BE2C (cell line): ENCODE data around the gene IGFLR1.
"Not testable (repeated sequence)": the region's sequence is repeated elsewhere in the genome, so short reads cannot be mapped to it uniquely, and the experiment has no call there.

Source experiments
- DNase-seq: peaks from one replicate; pipeline ENCODE4 v3.0.0-alpha.2; 2020
- H3K27me3 ChIP-seq: fragments of 250-450 bp; sonication (Bioruptor Pico); 2 replicates; pipeline ENCODE4 v1.5.1; 2020; ENCODE audit warnings: mild to moderate bottlenecking
- H3K36me3 ChIP-seq: fragments of 250-450 bp; sonication (Bioruptor Pico); 2 replicates; pipeline ENCODE4 v1.5.1; 2020; ENCODE audit warnings: mild to moderate bottlenecking
- H3K4me1 ChIP-seq: fragments of 250-450 bp; sonication (Bioruptor Pico); 2 replicates; pipeline ENCODE4 v1.5.1; 2020
- H3K4me3 ChIP-seq: 2 replicates; pipeline ENCODE4 v1.5.1; 2011; ENCODE audit warnings: low read depth, low read length
- H3K9me3 ChIP-seq: fragments of 250-450 bp; sonication (Bioruptor Pico); 2 replicates; pipeline ENCODE4 v1.5.1; 2020
- TF ChIP-seq, protein P1 (sequence below): IDR thresholded peaks from 2 replicates; pipeline ENCODE4 v1.5.1; 2012; ENCODE audit warnings: mild to moderate bottlenecking, low read depth, low read length

Gene IGFLR1

DNA sequence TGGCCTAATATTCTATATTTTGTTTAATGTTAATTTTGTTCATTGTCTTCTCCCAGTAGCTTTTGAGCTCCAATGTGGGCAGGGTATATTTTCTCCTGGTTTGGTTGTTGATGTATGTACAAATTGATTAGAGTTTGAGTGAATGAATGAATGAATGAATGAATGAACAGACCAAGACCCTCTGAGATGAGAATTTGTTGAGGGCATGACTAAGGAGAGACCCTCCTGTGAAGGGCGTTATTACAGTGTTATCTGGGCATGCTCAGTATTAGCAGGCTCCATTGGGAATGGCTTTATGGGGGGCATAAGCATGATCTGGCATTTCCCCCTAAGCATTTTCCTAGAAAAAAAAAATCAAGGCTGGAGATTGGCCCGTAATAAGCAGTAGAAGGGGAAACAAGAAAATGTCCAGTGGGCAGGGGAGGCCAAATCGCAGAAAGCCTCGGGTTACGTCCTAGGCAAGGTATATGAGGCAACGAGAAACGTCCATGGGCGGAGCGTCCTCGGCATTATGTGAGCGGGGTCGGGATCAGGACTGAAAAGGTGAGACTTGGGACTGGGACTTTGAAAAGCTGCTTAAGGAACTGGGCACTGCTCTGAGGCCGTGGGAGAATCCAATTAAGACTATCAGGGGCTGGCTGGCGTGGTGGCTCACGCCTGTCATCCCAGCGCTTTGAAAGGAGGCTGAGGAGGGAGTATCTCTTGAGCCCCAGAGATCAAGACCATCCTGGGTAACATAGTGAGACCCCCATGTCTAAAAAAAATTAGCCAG lies 32.2 kb upstream of the IGFLR1 start:
- no peak for DNase-seq
- peaks cover 6% of the 10 kb centered on the region for H3K4me1 ChIP-seq
- peak overlapping the region; percentile 48 for H3K4me3 ChIP-seq
- H3K27me3 ChIP-seq: no peaks in the 10 kb centered on the region
- TF ChIP-seq, protein P1, sequence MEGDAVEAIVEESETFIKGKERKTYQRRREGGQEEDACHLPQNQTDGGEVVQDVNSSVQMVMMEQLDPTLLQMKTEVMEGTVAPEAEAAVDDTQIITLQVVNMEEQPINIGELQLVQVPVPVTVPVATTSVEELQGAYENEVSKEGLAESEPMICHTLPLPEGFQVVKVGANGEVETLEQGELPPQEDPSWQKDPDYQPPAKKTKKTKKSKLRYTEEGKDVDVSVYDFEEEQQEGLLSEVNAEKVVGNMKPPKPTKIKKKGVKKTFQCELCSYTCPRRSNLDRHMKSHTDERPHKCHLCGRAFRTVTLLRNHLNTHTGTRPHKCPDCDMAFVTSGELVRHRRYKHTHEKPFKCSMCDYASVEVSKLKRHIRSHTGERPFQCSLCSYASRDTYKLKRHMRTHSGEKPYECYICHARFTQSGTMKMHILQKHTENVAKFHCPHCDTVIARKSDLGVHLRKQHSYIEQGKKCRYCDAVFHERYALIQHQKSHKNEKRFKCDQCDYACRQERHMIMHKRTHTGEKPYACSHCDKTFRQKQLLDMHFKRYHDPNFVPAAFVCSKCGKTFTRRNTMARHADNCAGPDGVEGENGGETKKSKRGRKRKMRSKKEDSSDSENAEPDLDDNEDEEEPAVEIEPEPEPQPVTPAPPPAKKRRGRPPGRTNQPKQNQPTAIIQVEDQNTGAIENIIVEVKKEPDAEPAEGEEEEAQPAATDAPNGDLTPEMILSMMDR: no peak
- H3K9me3 ChIP-seq: no peaks in the 10 kb centered on the region
- no peaks in the 10 kb centered on the region for H3K36me3 ChIP-seq

DNA sequence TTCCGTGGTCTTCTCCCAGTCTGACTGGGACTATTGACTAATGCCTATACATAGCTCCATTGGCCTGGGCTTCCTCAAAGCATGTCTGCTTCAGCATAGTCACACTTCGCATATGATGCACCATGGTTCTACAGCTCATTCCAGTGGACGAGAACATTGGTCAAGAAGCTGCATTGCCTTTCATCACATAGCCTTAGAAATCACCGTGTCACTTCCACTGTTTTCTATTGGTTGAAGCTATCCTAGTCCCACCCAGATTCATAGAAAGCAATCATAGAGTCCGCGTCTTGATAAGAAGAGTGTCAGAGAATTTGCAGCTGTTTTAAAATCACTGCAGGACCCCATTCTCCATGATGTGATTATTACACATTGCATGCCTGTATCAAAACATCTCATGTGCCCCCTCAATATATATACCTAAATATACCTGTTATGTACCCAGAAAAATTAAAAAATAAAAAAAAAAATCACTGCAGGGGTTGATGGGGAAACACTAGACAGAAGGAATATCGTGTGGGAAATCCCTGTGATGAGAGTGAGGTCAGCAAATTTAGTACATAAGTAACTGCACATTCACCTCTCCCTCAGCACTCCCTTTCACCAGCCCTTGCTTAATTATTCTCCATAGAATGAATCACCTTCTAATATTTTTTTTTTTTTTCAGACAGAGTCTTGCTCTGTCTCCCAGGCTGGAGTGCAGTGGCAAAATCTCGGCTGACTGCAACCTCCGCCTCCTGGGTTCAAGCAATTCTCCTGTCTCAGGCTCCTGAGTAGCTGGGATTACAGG lies 31.0 kb upstream of the IGFLR1 start:
- Histone ChIP-seq H3K4me1 (peaks cover 6% of the 10 kb centered on the region), H3K9me3 (no peaks in the 10 kb centered on the region), H3K27me3 (no peaks in the 10 kb centered on the region), H3K36me3 (no peaks in the 10 kb centered on the region), H3K4me3 (no peak overlapping the region)
- TF ChIP-seq, protein P1: no peak
- DNase-seq: no peak

DNA sequence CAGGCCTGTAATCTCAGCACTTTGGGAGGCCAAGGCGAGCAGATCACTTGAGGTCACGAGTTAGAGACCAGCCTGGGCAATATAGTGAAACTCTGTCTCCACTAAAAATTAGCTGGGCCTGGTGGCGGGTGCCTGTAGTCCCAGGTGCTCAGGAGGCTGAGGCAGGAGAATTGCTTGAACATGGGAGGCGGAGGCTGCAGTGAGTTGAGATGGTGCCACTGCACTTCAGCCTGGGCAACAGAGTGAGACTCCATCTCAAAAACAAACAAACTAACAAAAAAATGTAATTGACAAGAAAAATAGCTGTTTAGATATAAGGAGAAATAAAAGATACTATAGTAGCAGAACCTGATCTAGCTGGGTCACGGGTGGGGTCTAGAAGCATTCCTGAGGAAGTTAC lies 30.1 kb upstream of the IGFLR1 start:
- not testable (repeated sequence) for H3K4me3 ChIP-seq, H3K4me1 ChIP-seq

DNA sequence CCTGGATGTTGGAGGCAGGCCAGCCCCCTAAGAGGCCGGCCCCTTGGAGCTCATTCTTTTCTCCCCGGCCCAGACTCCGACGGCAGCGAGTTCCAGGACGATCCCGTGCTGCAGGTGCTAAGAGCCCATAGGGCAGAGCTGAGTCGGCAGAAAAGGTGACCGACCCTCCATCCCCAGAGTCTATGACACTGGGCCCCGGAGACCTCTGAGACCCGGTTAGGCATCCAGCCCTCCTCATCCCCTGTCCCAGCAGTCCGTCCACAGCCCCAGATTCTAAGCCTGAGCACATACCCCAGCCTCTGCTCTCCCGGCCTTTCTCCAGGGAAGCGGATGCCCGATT lies 25.8 kb upstream of the IGFLR1 start:
- TF ChIP-seq, protein P1: no peak
- no peak for DNase-seq
- H3K27me3 ChIP-seq: no peaks in the 10 kb centered on the region
- H3K9me3 ChIP-seq: no peaks in the 10 kb centered on the region
- H3K4me3 ChIP-seq: no peak overlapping the region
- peaks cover 4% of the 10 kb centered on the region for H3K36me3 ChIP-seq
- no peaks in the 10 kb centered on the region for H3K4me1 ChIP-seq

More for the DNA sequence above, 30.1 kb upstream of the IGFLR1 start:
- not testable (repeated sequence) for DNase-seq, H3K9me3 ChIP-seq, H3K27me3 ChIP-seq, H3K36me3 ChIP-seq

DNA sequence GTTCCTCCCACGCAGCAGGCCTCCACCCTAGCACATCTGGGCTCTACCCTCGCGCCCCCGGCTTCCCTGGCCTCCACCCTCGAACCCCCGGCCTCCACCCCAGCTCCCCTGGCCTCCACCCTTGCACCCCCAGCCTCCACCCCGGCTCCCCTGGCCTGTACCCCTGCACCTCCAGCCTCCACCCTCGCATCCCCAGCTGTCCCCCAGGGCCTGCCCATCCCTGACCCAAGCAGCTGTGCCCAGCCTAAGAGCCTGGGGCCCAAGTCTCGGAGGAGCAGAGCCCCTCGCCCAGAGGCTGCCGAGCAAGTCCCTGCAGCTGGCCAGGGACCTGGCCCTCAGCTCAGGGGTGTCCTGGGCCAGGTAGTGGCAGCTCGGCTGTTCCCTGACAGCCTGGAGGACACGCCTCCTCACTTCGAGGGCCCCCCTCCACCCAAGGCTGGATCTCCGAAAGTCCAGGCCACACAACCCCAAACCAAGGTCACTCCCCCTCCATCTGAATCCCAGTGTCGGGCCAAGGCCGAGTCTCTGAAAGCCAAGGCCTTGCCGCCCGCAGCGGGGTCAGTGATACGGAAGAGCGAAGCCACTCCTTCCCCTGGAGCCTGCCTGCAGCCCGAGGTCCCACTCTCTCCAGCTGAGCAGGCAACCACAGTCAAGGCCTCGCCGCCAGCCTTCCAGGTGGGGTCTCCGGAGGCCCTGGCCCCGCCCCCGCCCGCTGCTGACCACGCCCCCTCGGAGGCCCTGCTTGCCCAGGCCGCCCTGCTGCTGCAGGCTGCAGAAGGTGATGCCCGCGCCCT lies 25.2 kb upstream of the IGFLR1 start:
- Histone ChIP-seq H3K27me3 (no peaks in the 10 kb centered on the region), H3K36me3 (peaks cover 4% of the 10 kb centered on the region), H3K4me3 (no peak overlapping the region), H3K4me1 (no peaks in the 10 kb centered on the region), H3K9me3 (no peaks in the 10 kb centered on the region)
- TF ChIP-seq, protein P1: no peak
- no peak for DNase-seq

GRCh38 chr19:35766571-35767104 lies 24.4 kb upstream of the IGFLR1 start:
- TF ChIP-seq, protein P1: no peak
- no peaks in the 10 kb centered on the region for H3K27me3 ChIP-seq
- no peak for DNase-seq
- H3K4me1 ChIP-seq: no peaks in the 10 kb centered on the region
- H3K36me3 ChIP-seq: peaks cover 8% of the 10 kb centered on the region
- no peak overlapping the region for H3K4me3 ChIP-seq
- H3K9me3 ChIP-seq: no peaks in the 10 kb centered on the region
